ENCODE data around the gene TEF.

Gene TEF, protein sequence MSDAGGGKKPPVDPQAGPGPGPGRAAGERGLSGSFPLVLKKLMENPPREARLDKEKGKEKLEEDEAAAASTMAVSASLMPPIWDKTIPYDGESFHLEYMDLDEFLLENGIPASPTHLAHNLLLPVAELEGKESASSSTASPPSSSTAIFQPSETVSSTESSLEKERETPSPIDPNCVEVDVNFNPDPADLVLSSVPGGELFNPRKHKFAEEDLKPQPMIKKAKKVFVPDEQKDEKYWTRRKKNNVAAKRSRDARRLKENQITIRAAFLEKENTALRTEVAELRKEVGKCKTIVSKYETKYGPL

DNA sequence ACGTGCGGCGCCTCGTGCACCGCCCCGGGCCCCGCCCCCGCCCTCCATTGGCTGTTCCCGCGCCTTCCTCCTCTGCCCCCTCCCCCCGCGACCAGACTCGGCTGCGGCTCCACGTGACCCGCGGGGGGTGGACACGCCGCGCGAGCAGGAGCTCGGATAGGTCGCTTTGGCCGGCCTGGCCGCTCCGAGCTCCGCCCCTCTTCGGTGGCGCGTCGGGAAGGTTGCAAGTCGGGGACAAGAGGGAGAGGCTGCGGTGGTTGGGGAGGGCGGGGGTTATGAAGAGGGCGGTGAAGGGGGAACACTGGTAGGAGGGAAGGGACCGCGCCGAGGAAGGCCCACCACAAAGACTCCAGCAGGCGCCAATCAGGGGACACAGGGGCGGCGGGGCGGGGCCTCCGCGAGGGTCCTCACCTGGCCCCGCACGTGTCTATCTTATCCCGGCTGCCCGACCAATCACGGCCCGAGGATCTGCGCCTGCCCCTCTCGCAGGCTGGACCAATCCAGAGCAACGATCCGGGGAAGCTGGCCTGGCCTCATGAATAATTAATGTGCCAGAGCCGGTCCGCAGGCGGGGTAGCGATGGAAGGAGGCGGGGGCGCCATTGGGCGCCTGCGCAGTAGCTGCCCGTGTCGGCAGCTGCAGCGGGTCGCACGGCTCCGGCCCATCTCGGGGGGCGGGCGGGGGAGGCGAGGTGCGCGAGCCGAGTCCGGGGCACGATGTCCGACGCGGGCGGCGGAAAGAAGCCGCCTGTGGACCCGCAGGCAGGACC is at the start of gene TEF:
TSS of gene TEF (plus strand) at position 614 of the 769 bp plus-strand sequence. CDS start at position 717, 103 bp downstream.
- DNase-seq (ENCODE audit: low read depth in 3 of 3), result peak; percentile 94 to 99 (median 96)

DNA sequence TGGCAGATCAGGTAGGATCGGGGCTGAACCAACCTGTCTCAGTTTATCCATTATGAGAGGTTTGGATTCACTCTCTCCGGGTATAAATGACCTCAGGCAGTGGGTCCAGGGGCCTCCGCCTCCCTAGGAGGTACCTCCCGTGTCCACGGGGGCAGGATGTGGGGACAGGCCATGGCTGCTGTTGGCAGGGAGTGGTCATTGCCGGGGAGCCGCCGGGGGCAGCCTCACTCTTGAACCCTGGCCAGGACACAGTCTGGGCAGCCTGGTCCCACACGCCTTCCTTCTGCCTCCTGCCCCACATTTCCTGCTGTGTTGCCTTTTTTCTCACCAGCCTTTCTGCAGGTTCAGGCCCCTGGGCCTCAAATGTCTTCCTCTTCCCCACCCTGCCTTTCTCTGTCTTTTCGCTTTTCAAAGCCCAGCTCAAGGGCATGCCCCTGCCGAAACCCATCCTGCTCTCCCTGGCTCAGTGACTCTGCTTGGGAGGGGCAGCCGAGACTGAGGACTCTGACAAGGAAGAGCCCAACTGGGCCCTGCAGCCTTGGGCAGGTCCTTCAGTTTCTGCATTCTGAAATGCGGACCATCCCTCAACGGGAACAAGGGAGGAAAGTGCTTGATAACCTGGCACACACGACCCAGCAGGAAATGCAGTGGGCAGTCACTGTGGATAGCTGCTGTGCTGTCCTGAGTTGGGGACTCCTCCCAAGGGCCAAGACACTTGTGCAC is 49.4 kb upstream of the TEF start:
- DNase-seq (ENCODE audit: low read depth in 3 of 3), result no peak

DNA sequence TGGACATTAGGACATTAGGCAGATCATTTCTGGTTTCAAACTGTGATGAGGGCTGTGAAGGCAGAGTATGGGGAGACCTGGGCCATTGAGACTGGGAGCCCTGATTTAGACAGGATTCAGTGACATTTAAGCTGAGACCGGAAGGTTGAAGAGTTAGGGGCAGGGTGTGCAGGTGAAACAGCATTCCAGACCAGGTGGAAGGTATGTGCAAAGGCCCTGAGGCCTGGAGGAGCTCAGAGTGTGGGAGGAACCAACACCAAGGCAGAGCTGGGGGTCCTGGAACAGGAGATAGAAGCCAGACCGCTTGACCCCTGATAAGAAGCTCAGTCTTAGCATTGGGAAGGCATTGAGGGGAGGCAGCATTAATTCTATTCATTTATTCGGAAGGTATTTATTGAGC is 47.9 kb upstream of the TEF start:
- no peak for DNase-seq (ENCODE audit: low read depth in 3 of 3)

DNA sequence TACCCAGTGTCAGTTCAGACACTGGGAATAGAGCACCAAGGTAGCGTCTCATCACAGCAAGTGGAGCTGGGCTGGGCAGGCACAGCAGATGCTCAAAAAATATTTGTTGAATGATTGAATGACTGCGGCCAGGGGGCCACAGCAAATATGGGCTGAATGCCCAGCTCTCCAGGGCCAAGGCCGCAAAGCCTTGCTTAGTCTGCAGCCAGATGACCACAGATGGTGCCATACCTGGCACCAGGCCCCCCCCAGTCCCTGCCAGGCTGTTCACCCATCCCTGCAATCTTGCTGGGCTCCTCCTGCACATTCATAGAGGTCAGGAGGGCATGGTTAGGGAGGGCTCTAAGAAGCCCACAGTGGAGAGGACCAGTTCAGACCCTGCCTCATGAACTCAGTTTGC is 47.5 kb upstream of the TEF start:
- DNase-seq (ENCODE audit: low read depth in 3 of 3), result no peak

DNA sequence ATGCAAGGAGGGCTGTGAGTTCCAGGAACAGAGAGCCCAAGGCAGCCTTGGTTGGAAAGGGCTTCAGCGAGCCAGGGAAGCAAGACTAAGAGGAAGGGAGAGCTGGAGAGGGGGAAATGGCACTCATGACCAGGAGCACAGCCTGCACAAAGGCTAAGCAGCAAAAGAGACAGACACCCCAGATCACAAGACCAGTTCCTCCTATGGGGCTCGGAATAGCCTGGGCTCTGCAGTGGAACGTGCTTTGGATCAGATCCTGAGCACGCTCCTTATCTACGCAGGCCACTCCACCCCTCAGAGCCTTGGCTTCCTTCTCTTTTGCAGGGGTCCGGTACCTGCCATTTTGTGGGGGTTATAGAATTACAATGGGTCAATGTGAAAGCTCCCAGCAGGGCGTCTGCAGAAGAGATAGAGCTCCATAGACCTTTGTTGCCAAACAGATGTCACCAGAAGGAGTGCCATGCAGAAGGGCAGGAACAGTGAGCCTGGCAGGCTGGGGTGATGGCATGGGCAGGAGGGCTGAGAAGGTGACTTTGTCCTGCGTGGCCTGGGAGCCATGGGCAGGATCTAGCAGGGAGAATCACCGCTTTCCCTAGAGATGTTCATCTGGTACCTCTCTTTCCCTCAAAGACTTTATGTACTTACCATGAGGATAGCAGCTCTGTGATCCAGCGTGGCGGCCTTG is 46.6 kb upstream of the TEF start:
- DNase-seq (ENCODE audit: low read depth in 3 of 3), result no peak

DNA sequence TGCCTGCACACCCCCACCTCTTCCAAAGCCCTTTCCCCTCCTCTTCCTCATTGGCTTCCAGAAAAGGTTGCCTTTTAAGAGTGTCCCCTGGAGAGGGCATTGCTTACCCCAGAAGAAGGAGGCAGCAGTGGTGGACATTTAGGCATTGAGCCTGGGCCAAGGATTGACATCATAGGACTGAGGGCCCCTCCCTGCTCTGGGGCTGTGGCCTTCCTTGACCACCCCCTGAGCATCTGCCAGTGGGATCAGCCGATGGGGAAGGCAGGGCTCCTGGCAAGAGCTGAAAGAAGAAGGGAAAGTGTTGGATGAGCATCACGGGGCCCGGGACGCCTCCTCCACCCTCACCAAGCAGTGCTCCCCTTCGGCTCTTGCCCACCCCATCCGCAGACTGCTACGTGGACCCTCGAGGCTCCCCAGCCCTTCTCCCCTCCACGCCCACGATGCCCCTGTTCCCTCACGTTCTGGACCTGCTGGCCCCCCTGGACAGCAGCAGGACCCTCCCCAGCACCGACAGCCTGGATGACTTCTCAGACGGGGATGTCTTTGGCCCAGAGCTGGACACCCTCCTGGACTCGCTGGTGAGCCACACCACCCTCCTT is 43.0 kb upstream of the TEF start:
- no peak for DNase-seq (ENCODE audit: low read depth in 3 of 3)

DNA sequence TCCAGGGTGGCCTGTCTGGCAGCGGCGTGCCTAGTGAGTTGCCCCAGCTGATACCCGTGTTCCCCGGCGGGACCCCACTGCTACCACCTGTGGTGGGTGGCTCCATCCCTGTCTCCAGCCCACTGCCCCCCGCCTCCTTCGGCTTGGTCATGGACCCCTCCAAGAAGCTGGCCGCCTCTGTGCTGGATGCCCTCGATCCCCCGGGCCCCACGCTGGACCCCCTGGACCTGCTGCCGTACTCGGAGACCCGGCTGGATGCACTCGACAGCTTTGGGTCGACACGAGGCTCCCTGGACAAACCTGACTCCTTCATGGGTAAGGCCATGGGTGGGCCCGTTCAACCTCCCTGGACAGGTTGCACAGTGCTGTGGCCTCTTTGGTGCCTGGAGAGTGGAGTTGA is 41.9 kb upstream of the TEF start:
- DNase-seq (ENCODE audit: low read depth in 3 of 3), result no peak

DNA sequence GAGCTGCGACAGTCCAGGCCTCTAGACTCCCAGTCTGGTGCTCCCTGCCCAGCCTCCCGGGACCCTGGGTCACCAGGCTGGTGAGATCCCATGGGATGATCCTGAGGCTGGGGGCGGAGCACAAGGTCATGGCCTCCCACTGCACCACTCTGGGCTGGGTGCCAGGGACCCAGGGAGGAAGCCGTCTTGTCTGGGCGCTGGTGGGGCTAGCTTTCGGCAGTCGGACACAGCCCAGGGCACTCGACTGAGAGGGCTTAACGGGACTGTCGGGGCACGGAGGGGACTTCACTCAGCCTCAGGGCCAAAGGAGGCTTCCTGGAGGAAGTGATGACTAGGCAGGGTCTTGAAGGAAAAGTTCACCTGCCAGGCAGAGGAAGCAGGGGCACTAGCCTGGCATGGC is 41.4 kb upstream of the TEF start:
- DNase-seq (ENCODE audit: low read depth in 3 of 3), result no peak

DNA sequence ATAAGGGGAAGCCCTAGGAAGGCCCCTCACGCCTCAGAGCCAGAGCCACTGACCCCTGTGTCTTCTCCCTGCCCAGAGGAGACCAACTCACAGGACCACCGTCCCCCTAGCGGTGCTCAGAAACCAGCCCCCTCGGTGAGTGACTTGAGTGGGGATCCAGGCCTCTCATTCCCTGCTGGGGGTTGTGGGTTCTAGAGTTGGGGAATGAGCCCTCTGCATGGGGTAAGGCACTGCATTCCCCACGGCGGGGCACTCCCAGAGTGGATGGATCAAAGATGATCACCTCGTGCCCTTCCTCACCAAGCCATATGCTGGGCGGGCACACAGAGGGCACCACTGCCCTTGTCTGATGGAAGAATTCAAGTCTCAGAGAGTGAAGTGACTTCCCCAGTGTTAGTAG is 40.7 kb upstream of the TEF start:
- DNase-seq (ENCODE audit: low read depth in 3 of 3), result no peak

DNA sequence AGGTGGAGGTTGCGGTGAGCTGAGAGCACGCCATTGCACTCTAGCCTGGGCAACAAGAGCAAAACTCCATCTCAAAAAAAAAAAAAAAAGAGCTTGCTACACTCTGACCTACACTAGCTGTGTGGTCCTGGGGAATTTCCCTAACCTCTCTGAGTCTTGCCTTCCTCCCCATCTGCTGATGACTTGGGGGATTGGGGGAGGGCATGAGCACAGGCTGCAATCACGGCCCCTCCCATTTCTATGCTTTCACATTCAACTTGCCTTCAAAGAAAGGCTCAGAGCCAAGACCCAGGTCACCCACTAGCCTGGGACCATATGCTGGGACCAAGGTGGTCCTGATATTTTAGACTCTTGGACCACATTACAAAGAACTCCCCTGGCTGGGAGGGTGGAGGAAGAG is 39.8 kb upstream of the TEF start:
- no peak for DNase-seq (ENCODE audit: low read depth in 3 of 3)

DNA sequence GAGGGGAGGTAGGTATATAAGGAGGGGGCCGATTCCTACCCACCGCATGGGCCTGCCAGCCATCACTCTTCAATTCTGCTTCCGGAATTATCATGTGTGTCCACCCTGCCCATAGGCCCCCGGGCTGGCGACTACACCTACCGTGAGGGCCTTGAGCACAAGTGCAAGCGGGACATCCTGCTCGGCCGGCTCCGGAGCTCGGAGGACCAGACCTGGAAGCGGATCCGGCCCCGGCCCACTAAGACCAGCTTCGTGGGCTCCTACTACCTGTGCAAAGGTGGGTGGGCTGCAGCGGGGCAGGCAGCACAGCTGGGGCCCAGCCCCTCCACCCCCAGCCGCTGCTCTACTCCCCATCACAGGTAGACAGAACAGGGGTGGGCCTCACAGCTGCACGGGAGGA is 38.4 kb upstream of the TEF start:
- no peak for DNase-seq (ENCODE audit: low read depth in 3 of 3)

DNA sequence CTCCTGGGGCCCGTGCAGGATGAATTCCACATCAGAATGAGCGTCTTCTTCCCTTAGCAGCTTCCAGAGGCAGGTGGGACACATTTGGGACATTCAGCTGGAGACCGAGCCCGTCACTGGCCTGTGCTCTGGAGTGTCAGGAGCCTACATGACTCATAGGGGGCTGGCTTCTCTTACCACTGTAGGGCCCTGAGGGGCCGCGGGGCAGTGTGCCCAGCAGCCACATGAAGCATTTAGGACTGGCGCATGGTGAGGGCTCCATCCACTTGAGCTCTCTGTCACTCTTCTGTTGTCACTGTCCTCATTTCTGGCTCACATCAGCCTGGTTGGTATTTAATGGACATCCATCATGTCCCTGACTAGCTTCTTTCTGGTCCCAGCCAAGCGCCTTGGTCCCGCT is 38.0 kb upstream of the TEF start:
- DNase-seq (ENCODE audit: low read depth in 3 of 3), result no peak

DNA sequence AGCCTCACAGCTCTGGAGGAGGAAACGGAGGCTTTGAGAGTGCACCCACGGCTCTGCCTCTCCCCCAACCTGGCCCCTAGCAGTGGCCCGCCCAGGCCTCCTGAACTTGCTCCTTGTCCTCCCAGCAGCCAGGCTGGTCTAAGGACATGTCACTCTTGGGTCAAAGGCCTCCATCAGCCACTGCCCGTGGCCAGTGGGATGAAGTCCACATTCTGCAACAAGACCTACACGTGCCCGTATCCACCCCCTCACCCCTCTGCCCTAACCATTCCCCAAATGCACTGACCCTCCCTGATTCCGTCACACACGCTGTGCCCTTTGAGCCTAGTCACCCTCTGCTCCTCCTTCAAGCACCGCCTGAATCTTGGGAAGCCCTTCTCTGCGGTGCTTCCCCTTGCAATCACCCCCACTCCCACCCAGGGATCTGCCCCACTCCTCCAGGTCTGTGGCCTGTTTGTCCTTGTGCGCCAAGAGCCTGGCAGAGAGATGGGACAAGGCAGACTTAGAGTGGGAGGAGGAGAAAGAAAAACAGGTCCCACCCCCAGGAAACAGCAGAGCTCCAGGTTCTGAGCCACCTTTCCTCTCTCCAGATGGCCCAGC is 37.5 kb upstream of the TEF start:
- DNase-seq (ENCODE audit: low read depth in 3 of 3), result no peak

DNA sequence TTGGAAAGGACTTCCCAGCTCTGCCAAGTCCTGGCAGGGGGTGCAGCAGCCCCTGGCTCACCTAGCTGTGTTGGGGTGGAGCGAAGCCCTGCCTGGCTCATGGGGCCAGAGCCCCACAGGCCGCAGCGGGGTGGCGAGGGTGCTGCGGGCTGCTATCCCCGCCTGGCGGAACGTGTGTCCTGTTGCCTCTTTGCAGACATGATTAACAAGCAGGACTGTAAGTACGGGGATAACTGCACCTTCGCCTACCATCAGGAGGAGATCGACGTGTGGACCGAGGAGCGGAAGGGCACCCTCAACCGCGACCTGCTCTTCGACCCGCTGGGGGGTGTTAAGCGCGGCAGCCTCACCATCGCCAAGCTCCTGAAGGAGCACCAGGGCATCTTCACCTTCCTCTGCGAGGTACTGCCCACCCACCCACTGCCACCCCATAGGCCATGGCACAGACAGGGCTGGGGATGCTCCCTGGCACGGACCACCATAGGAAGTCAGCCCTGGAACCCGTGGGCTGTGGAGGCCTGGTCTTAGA is 35.9 kb upstream of the TEF start:
- no peak for DNase-seq (ENCODE audit: low read depth in 3 of 3)

DNA sequence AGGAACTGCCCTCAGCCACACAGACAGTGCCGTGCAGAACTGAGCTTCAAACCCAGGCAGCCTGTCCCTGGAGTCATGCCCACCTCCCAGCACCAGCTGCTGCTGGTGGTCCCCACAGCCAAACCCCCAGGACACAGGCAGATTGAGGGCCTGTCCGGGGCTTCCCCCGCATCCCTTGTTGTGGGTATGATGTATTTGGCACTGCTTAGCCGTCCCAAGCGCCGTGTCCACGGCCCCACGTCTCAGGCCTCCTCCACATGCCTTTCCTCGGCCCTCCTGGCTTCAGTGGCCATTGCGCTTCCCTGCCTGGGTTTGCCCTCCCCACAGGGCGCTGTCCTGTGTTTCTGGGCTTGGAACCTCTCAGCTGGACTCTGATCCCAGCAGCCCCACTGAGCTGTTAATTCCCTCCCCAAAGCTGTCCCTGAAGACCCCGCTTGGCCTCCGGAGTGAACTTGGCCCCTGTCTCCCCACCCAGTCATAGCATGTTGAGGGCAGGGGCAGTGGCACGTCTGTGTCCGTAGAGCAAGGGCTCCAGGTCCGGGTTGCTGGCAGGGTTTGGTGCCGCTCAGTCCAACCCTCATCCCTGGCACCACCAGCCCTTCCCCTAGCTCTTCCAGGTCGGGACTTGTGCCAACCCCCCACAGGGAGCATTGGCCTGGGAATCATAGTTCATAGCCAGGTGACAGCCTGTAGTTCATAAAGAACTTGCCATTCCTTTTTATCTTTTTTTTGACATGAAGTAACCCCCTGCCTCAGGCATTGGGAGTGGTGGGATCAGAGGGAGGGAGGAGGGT is 34.5 kb upstream of the TEF start:
- DNase-seq (ENCODE audit: low read depth in 3 of 3), result no peak

DNA sequence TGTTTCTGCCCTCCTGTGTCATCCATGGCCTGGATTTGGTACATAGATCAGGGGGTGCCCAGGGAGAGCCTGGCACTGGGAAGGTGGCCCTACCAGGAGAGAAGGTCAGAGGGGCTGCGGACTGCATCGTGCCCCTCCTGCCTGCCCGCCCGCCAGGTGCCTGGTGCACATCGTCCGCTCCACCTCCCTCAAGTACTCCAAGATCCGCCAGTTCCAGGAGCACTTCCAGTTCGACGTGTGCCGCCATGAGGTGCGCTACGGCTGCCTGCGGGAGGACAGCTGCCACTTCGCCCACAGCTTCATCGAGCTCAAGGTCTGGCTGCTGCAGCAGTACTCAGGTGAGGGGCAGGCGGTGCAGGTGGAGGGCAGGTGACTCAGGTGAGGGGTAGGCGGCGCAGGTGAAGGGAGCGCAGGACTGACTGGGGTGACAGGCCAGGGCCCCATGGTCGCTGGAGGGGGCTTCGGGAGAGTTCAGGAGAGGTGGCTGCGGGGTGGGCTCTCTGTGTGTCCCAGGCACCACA is 32.7 kb upstream of the TEF start:
- no peak for DNase-seq (ENCODE audit: low read depth in 3 of 3)

DNA sequence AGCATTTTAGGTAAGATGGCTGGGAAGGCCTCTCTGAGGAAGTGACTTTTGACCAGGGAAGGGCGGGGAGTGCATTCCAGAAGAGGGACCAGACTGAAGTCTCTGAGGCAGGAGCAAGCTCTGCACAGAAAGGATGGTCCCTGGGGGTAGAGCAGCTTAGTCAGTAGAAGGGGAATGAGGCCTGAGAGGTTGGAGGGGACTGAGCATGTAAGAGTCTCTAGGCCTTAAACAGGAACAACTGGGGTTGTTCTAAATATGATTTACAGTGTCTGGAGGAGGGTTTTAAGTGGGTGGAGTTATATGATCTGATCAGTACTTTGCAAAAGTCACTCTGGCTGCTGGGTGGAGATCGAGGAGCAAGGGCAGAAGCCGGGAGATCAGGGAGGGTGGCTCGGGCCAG is 31.7 kb upstream of the TEF start:
- DNase-seq (ENCODE audit: low read depth in 3 of 3), result no peak

DNA sequence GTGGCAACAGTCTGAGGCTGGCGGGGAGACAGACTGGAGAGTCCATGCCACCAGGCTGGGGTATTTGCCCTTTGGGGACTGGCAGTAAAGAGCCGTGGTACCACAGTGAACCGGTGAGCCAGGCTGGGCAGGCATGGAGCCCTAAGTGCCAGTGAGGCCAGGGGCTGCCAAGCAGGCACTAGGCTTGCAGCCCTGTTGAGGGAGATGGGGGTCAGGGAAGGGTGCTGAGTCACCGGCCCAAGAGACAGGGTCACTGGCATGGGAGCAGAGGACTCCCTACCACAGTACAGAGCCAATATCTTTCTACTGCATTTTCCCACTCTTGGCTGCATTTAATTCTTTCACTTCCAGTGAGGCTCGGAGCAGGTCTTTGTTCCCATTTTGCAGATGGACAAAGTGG is 30.7 kb upstream of the TEF start:
- no peak for DNase-seq (ENCODE audit: low read depth in 3 of 3)

DNA sequence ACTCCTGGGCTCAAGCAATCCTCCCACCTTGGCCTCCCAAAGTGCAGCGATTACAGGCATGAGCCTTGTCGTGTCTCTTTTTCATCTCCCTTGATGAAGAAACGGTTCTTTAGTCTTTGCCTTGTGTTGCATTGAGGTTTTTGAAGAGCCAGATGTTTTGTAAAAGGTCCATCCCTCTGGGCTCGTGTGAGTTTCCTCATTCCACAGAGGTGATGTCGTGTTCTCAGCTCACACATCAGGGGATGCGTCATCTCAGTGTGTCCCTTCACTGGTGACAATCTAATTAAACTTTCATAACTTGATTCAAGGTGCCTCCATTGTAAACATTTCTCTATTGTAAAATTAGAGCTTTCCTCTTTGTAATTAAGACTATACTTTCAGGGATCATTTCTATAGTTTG is 29.7 kb upstream of the TEF start:
- no peak for DNase-seq (ENCODE audit: low read depth in 3 of 3)
